Osteocyte (in vitro differentiated cells): Measurements from ENCODE around the gene SLC49A4. TPM values are rescaled to one million over a fixed set of nuclear protein-coding genes. Genes with fewer than 3 reads are reported as not detected.

Source experiments
- DNase-seq: peaks from one replicate; pipeline ENCODE4 v3.0.0; 2021; ENCODE audit warnings: mixed read lengths; ENCODE audit not compliant: unreplicated experiment; ENCODE audit errors: extremely low spot score
- H3K27ac Mint-ChIP-seq: one replicate; pipeline ENCODE4 v1.8.0; 2021; ENCODE audit warnings: mild to moderate bottlenecking, mixed read lengths; ENCODE audit not compliant: unreplicated experiment
- H3K27me3 Mint-ChIP-seq: one replicate; pipeline ENCODE4 v1.8.0; 2021; ENCODE audit warnings: mixed read lengths; ENCODE audit not compliant: unreplicated experiment
- H3K36me3 Mint-ChIP-seq: one replicate; pipeline ENCODE4 v1.8.0; 2021; ENCODE audit warnings: mixed read lengths; ENCODE audit not compliant: unreplicated experiment
- H3K4me1 Mint-ChIP-seq: one replicate; pipeline ENCODE4 v1.8.0; 2021; ENCODE audit warnings: mixed read lengths; ENCODE audit not compliant: unreplicated experiment
- H3K4me3 Mint-ChIP-seq: one replicate; pipeline ENCODE4 v1.8.0; 2021; ENCODE audit warnings: mild to moderate bottlenecking, moderate library complexity, mixed read lengths; ENCODE audit not compliant: unreplicated experiment
- H3K9me3 Mint-ChIP-seq: one replicate; pipeline ENCODE4 v1.8.0; 2021; ENCODE audit warnings: mixed read lengths; ENCODE audit not compliant: unreplicated experiment
- CTCF ChIP-seq: fragments of 200-600 bp; sonication (generic); IDR thresholded peaks from 2 replicates; pipeline ENCODE4 v1.5.0; 2021; ENCODE audit warnings: antibody characterized with exemption, mild to moderate bottlenecking, moderate library complexity
- total RNA-seq: library from RNA; stranded (reverse); gene quantifications from 2 replicates; pipeline ENCODE4 v1.2.1, GENCODE V29; 2021

SLC49A4 gene
- total RNA-seq, 1 donor from 2014 or later = 16.3 TPM

- Mint-ChIP-seq H3K27me3 (peaks cover 17% of the 10 kb centered on the region), H3K4me3 (no peak overlapping the region), H3K27ac (no peak overlapping the region), H3K36me3 (no peaks in the 10 kb centered on the region), H3K4me1 (no peaks in the 10 kb centered on the region), H3K9me3 (no peaks in the 10 kb centered on the region)
- DNase-seq = no peak
- TF ChIP-seq CTCF = no peak
Observed at GRCh38 chr3:122923611-122924010, 128.7 kb downstream of the SLC49A4 start.

DNA sequence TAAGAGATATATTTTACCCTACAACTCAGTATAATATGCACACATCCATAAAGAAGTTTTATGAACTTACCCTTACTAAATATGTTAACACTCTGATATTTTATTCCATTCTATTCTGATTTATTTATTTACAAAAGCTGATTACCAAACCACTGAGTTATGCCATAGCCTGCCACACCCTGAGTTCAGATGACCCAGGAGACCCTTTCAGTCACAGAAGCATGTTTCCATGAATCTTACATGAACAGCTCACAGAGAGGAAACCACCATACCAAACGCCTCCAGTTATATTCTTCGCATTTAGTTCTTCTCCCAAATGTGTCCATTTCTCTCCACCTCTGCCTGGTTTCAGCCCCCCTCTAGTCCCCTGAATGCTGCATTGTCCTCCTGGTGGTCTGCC, 129.2 kb downstream of the SLC49A4 start:
- Mint-ChIP-seq H3K9me3 (no peaks in the 10 kb centered on the region), H3K36me3 (no peaks in the 10 kb centered on the region), H3K27me3 (peaks cover 20% of the 10 kb centered on the region), H3K27ac (no peak overlapping the region), H3K4me3 (no peak overlapping the region), H3K4me1 (no peaks in the 10 kb centered on the region)
- TF ChIP-seq CTCF = no peak
- no peak for DNase-seq

GRCh38 chr3:122925756-122926155, 130.9 kb downstream of the SLC49A4 start:
- no peak for TF ChIP-seq CTCF
- Mint-ChIP-seq H3K27me3 (peaks cover 28% of the 10 kb centered on the region), H3K9me3 (no peaks in the 10 kb centered on the region), H3K4me3 (no peak overlapping the region), H3K27ac (no peak overlapping the region), H3K36me3 (no peaks in the 10 kb centered on the region), H3K4me1 (no peaks in the 10 kb centered on the region)
- DNase-seq = no peak

- no peak for TF ChIP-seq CTCF
- no peak for DNase-seq
- Mint-ChIP-seq H3K4me1 (no peaks in the 10 kb centered on the region), H3K27ac (no peak overlapping the region), H3K4me3 (no peak overlapping the region), H3K36me3 (no peaks in the 10 kb centered on the region), H3K9me3 (no peaks in the 10 kb centered on the region), H3K27me3 (peaks cover 31% of the 10 kb centered on the region)
Observed at GRCh38 chr3:122926322-122926721, 131.5 kb downstream of the SLC49A4 start.

- no peak overlapping the region for H3K27ac Mint-ChIP-seq
- no peak for DNase-seq
- H3K36me3 Mint-ChIP-seq = no peaks in the 10 kb centered on the region
- no peak overlapping the region for H3K4me3 Mint-ChIP-seq
- peaks cover 36% of the 10 kb centered on the region for H3K27me3 Mint-ChIP-seq
- no peaks in the 10 kb centered on the region for H3K4me1 Mint-ChIP-seq
- no peak for TF ChIP-seq CTCF
- H3K9me3 Mint-ChIP-seq = no peaks in the 10 kb centered on the region
Observed at GRCh38 chr3:122926811-122927210, 131.9 kb downstream of the SLC49A4 start.
